Loucy (cell line): ENCODE measurements around the gene PIKFYVE.
A peak's percentile ranks its signal among the peaks of the same experiment; 100 is the strongest.
"Not testable (repeated sequence)": the region's sequence is repeated elsewhere in the genome, so short reads cannot be mapped to it uniquely, and the experiment has no call there.

Source experiments
- H2AFZ ChIP-seq: fragments of 200-600 bp; sonication (generic); 2 replicates; pipeline ENCODE4 v1.6.0; 2016; ENCODE audit warnings: antibody characterized with exemption, mild to moderate bottlenecking, low read length, moderate library complexity
- H3F3A ChIP-seq: fragments of 200-600 bp; 2 replicates; pipeline ENCODE4 v1.6.0; 2016; ENCODE audit warnings: antibody characterized with exemption, low read depth, mild to moderate bottlenecking
- H3K27me3 ChIP-seq: fragments of 200-600 bp; sonication (generic); 2 replicates; pipeline ENCODE4 v1.6.1; 2014; ENCODE audit warnings: low read length, mild to moderate bottlenecking; ENCODE audit not compliant: insufficient read depth, poor library complexity, severe bottlenecking
- H3K36me3 ChIP-seq: fragments of 200-600 bp; sonication (generic); 2 replicates; pipeline ENCODE4 v1.6.1; 2016; ENCODE audit warnings: low read length; ENCODE audit not compliant: insufficient read depth
- H3K4me1 ChIP-seq: fragments of 200-600 bp; sonication (generic); 2 replicates; pipeline ENCODE4 v1.5.1; 2014; ENCODE audit warnings: low read length, mild to moderate bottlenecking; ENCODE audit not compliant: insufficient read depth, poor library complexity, severe bottlenecking
- H3K4me2 ChIP-seq: fragments of 200-600 bp; sonication (generic); 2 replicates; pipeline ENCODE4 v1.6.0; 2014; ENCODE audit warnings: antibody characterized with exemption, low read length, low read depth, mild to moderate bottlenecking; ENCODE audit not compliant: poor library complexity, severe bottlenecking
- H3K4me3 ChIP-seq: fragments of 200-600 bp; sonication (generic); 2 replicates; pipeline ENCODE4 v1.5.1; 2014; ENCODE audit warnings: low read length, mild to moderate bottlenecking, mixed read lengths; ENCODE audit not compliant: poor library complexity, severe bottlenecking
- H3K79me2 ChIP-seq: fragments of 200-600 bp; sonication (generic); 2 replicates; pipeline ENCODE4 v1.6.1; 2014; ENCODE audit warnings: low read length; ENCODE audit not compliant: insufficient read depth
- H3K9ac ChIP-seq: fragments of 200-600 bp; sonication (generic); 2 replicates; pipeline ENCODE4 v1.6.0; 2014; ENCODE audit warnings: mild to moderate bottlenecking, low read depth, low read length, moderate library complexity; ENCODE audit not compliant: poor library complexity, severe bottlenecking
- H3K9me2 ChIP-seq: fragments of 200-600 bp; sonication (generic); replicated peaks from 2 replicates; pipeline ENCODE4 v1.6.1; 2016; ENCODE audit warnings: low read depth, low read length, mixed read lengths
- H3K9me3 ChIP-seq: fragments of 200-600 bp; sonication (generic); 2 replicates; pipeline ENCODE4 v1.6.1; 2014; ENCODE audit warnings: mild to moderate bottlenecking, antibody characterized with exemption, low read length, low read depth; ENCODE audit not compliant: insufficient read depth
- H4K20me1 ChIP-seq: fragments of 200-600 bp; sonication (generic); 2 replicates; pipeline ENCODE4 v1.6.0; 2014; ENCODE audit warnings: antibody characterized with exemption, low read length, mild to moderate bottlenecking; ENCODE audit not compliant: insufficient read depth, poor library complexity, severe bottlenecking
- CTCF ChIP-seq: fragments of 200-600 bp; sonication (generic); conservative IDR thresholded peaks from 2 replicates; pipeline ENCODE4 v1.5.1; 2014; ENCODE audit warnings: mild to moderate bottlenecking, antibody characterized with exemption, low read length
- EZH2phosphoT487 ChIP-seq: fragments of 200-600 bp; IDR thresholded peaks from 2 replicates; pipeline ENCODE4 v1.6.1; 2018; ENCODE audit warnings: antibody characterized with exemption, mild to moderate bottlenecking, moderate library complexity, borderline replicate concordance

The PIKFYVE gene

GRCh38 chr2:208371634-208371935, 105.5 kb downstream of the PIKFYVE start:
- H3K36me3 ChIP-seq: no peaks in the 10 kb centered on the region
- no peaks in the 10 kb centered on the region for H3F3A ChIP-seq
- H3K9me2 ChIP-seq: no peaks in the 10 kb centered on the region
- no peaks in the 10 kb centered on the region for H3K27me3 ChIP-seq
- TF ChIP-seq EZH2phosphoT487: no peak
- TF ChIP-seq CTCF: no peak
- no peaks in the 10 kb centered on the region for H3K4me1 ChIP-seq
- H2AFZ ChIP-seq: no peak overlapping the region
- no peaks in the 10 kb centered on the region for H3K9me3 ChIP-seq
- no peaks in the 10 kb centered on the region for H3K79me2 ChIP-seq
- no peak overlapping the region for H3K4me3 ChIP-seq
- no peak overlapping the region for H3K4me2 ChIP-seq
- no peaks in the 10 kb centered on the region for H4K20me1 ChIP-seq
- no peak overlapping the region for H3K9ac ChIP-seq

- H3K27me3 ChIP-seq: no peaks in the 10 kb centered on the region
These were observed 107.5 kb downstream of the PIKFYVE start for GRCh38 chr2:208373460-208374089.

GRCh38 chr2:208375491-208376068, 109.5 kb downstream of the PIKFYVE start:
- Histone ChIP-seq H3K9me2 (no peaks in the 10 kb centered on the region), H2AFZ (peak overlapping the region; percentile 61; the same call in 1 of the 2 replicates), H3K4me1 (no peaks in the 10 kb centered on the region), H3K79me2 (no peaks in the 10 kb centered on the region), H3K4me2 (no peak overlapping the region), H3K9me3 (no peaks in the 10 kb centered on the region), H3K9ac (no peak overlapping the region), H3K36me3 (no peaks in the 10 kb centered on the region), H4K20me1 (no peaks in the 10 kb centered on the region), H3K27me3 (no peaks in the 10 kb centered on the region), H3K4me3 (no peak overlapping the region), H3F3A (no peaks in the 10 kb centered on the region)
- no peak for TF ChIP-seq EZH2phosphoT487
- no peak for TF ChIP-seq CTCF

More at GRCh38 chr2:208373460-208374089, 107.5 kb downstream of the PIKFYVE start:
- H2AFZ ChIP-seq: no peak overlapping the region
- TF ChIP-seq CTCF (peak; percentile 95), EZH2phosphoT487 (no peak)
- no peaks in the 10 kb centered on the region for H4K20me1 ChIP-seq
- H3K4me2 ChIP-seq: no peak overlapping the region
- H3K9ac ChIP-seq: no peak overlapping the region
- H3K79me2 ChIP-seq: no peaks in the 10 kb centered on the region
- H3K36me3 ChIP-seq: no peaks in the 10 kb centered on the region
- H3K9me2 ChIP-seq: no peaks in the 10 kb centered on the region
- H3K9me3 ChIP-seq: no peaks in the 10 kb centered on the region
- H3K4me1 ChIP-seq: no peaks in the 10 kb centered on the region
- no peak overlapping the region for H3K4me3 ChIP-seq
- no peaks in the 10 kb centered on the region for H3F3A ChIP-seq

- H2AFZ ChIP-seq: not testable (repeated sequence)
These were observed 111.3 kb downstream of the PIKFYVE start for GRCh38 chr2:208377344-208377860.

More at GRCh38 chr2:208377344-208377860, 111.3 kb downstream of the PIKFYVE start:
- H4K20me1 ChIP-seq, H3K4me3 ChIP-seq, H3K9me3 ChIP-seq, H3K4me2 ChIP-seq, H3K9me2 ChIP-seq, H3K4me1 ChIP-seq, H3K36me3 ChIP-seq, H3K79me2 ChIP-seq, H3K9ac ChIP-seq, H3F3A ChIP-seq, H3K27me3 ChIP-seq: not testable (repeated sequence)
